Smooth muscle cell of the brain vasculature (primary cell): ENCODE results near the gene AMIGO3.

Experiments used
- DNase-seq: peaks from one replicate; pipeline ENCODE4 v3.0.0-alpha.2; 2012; ENCODE audit warnings: low read depth, low spot score

AMIGO3 gene

GRCh38 chr3:49667701-49668413, 51.6 kb downstream of the AMIGO3 start:
- no peak for DNase-seq
